Ureter (tissue), 1 donor: ENCODE results near the gene CEP350. TPM values are rescaled to one million over a fixed set of nuclear protein-coding genes. Genes with fewer than 3 reads are reported as not detected.
"Not testable (repeated sequence)": the region's sequence is repeated elsewhere in the genome, so short reads cannot be mapped to it uniquely, and the experiment has no call there.

Source experiments
- DNase-seq: peaks from one replicate; pipeline ENCODE4 v3.0.0-alpha.2; 2020; ENCODE audit warnings: low spot score
- total RNA-seq: library from RNA; stranded (reverse); gene quantifications from one replicate; pipeline ENCODE4 v1.2.4, GENCODE V29; 2023
- donor health status: DM: yes; HTN: yes; CAD: no.

The CEP350 gene
- total RNA-seq, 1 donor from 2014 or later: 58.4 TPM

GRCh38 chr1:179939941-179940340 lies 14.7 kb upstream of the CEP350 start:
- no peak for DNase-seq

GRCh38 chr1:179941454-179941853 lies 13.2 kb upstream of the CEP350 start:
- no peak for DNase-seq

GRCh38 chr1:179950651-179951050 lies 4.0 kb upstream of the CEP350 start:
- DNase-seq: no peak

GRCh38 chr1:179951383-179952144 lies 3.0 kb upstream of the CEP350 start:
- DNase-seq: no peak

- no peak for DNase-seq
Measured at GRCh38 chr1:179952186-179952585, 2.4 kb upstream of the CEP350 start.

GRCh38 chr1:179953974-179954492 lies 577 bp upstream of the CEP350 start:
- no peak for DNase-seq

- DNase-seq: no peak
Measured at GRCh38 chr1:179955287-179955680, 674 bp downstream of the CEP350 start.

- DNase-seq: no peak
Measured at GRCh38 chr1:179955731-179956130, 1.1 kb downstream of the CEP350 start.

GRCh38 chr1:179958359-179958758 lies 3.7 kb downstream of the CEP350 start:
- no peak for DNase-seq

GRCh38 chr1:179962168-179962567 lies 7.6 kb downstream of the CEP350 start:
- DNase-seq: not testable (repeated sequence)

GRCh38 chr1:179966551-179966950 lies 11.9 kb downstream of the CEP350 start:
- no peak for DNase-seq

GRCh38 chr1:179968284-179968993 lies 13.8 kb downstream of the CEP350 start:
- no peak for DNase-seq

- no peak for DNase-seq
Measured at GRCh38 chr1:179968994-179969919, 14.6 kb downstream of the CEP350 start.

- DNase-seq: no peak
Measured at GRCh38 chr1:179969962-179970361, 15.4 kb downstream of the CEP350 start.

- no peak for DNase-seq
Measured at GRCh38 chr1:179971563-179972496, 17.2 kb downstream of the CEP350 start.

GRCh38 chr1:179973198-179974110 lies 18.8 kb downstream of the CEP350 start:
- no peak for DNase-seq

GRCh38 chr1:179976970-179977651 lies 22.5 kb downstream of the CEP350 start:
- no peak for DNase-seq

GRCh38 chr1:179978199-179979079 lies 23.8 kb downstream of the CEP350 start:
- DNase-seq: no peak
